HepG2 (cell line): ENCODE data around the gene COMMD9. TPM values are rescaled to one million over a fixed set of nuclear protein-coding genes. Genes with fewer than 3 reads are reported as not detected.

ENCODE experiments used
- ATAC-seq: fragments of 200-7000 bp; cut with Tn5 transposase; 3 replicates; pipeline ENCODE4 v1.9.1; 2020; ENCODE audit warnings: mild to moderate bottlenecking, moderate library complexity
- BruUV-seq: library from RNA; stranded (reverse); fragments of 400-500 nt; replicated peaks from 2 replicates; lab custom pipeline; 2021; lab: Mats Ljungman, UMichigan
- CTCF ChIA-PET: fragments of 300-600 bp; formaldehyde crosslinking; extraction: SDS; loops from one replicate; lab custom pipeline; 2021; ENCODE audit warnings: low total read pairs, inconsistent platforms, low intra/inter-chr PET ratio; lab: Yijun Ruan, JAX
- POLR2A ChIA-PET: fragments of 350-600 bp; sonication (Branson Sonifier 250); formaldehyde crosslinking; loops from one replicate; lab custom pipeline; 2020; ENCODE audit warnings: antibody characterized with exemption, inconsistent platforms; lab: Yijun Ruan, JAX
- DNase-seq: peaks from one replicate; pipeline ENCODE4 v3.0.0-alpha.2; 2015; ENCODE audit warnings: low spot score
- FAIRE-seq: peaks from 3 replicates; lab custom pipeline; 2011; peaks lifted over from hg19 to GRCh38; lab: Jason Lieb, UNC
- H2AFZ ChIP-seq: one replicate; pipeline ENCODE4 v1.6.1; 2011; ENCODE audit warnings: low read length, inconsistent platforms
- H3K27ac ChIP-seq: fragments of 300-600 bp; 3 replicates; pipeline ENCODE4 v1.8.0; 2011; ENCODE audit warnings: mixed run types, mild to moderate bottlenecking, mixed read lengths, low read length, inconsistent platforms; ENCODE audit not compliant: insufficient read depth; ENCODE audit errors: extremely low read length
- H3K27me3 ChIP-seq, 2 experiments: fragments of 200-600 bp in 1 of 2; 2 replicates in 1 of 2; 3 replicates in 1 of 2; pipeline versions ENCODE4 v1.6.0 to v1.8.0; 2011; ENCODE audit warnings: low read length in 2 of 2, mild to moderate bottlenecking in 2 of 2, moderate library complexity in 2 of 2, inconsistent platforms in 1 of 2; ENCODE audit not compliant: insufficient read depth in 2 of 2, control insufficient read depth in 1 of 2
- H3K36me3 ChIP-seq, 2 experiments: fragments of 200-600 bp in 1 of 2; replicated peaks in 1 of 2; 2 replicates in 1 of 2; 3 replicates in 1 of 2; pipeline versions ENCODE4 v1.5.1 to v1.8.0; 2011; ENCODE audit warnings: low read length in 2 of 2, inconsistent platforms in 1 of 2; ENCODE audit not compliant: insufficient read depth in 2 of 2, control insufficient read depth in 1 of 2
- H3K4me1 ChIP-seq: 2 replicates; pipeline ENCODE4 v1.5.1; 2012; ENCODE audit warnings: low read length, inconsistent platforms; ENCODE audit not compliant: insufficient read depth
- H3K4me2 ChIP-seq: 2 replicates; pipeline ENCODE4 v1.6.0; 2011; ENCODE audit warnings: low read depth, low read length, inconsistent platforms
- H3K4me3 ChIP-seq, 3 experiments: fragments of 200-600 bp in 1 of 3; sonication (generic), shearing (Covaris generic) in 1 of 3; replicated peaks in 1 of 3; 2 replicates each; pipeline ENCODE4 v1.5.1; 2011 to 2016; ENCODE audit warnings: low read length in 3 of 3, inconsistent platforms in 2 of 3, low read depth in 2 of 3, mild to moderate bottlenecking in 2 of 3, control low read depth in 1 of 3, mixed read lengths in 1 of 3; ENCODE audit not compliant: insufficient read depth in 1 of 3
- H3K79me2 ChIP-seq: one replicate; pipeline ENCODE4 v1.6.1; 2011; ENCODE audit warnings: low read length, inconsistent platforms; ENCODE audit not compliant: insufficient read depth
- H3K9ac ChIP-seq: 2 replicates; pipeline ENCODE4 v1.6.0; 2011; ENCODE audit warnings: mild to moderate bottlenecking, low read depth, low read length, inconsistent platforms; ENCODE audit not compliant: insufficient read depth
- H3K9me3 ChIP-seq: 2 replicates; pipeline ENCODE4 v1.5.1; 2012; ENCODE audit warnings: mild to moderate bottlenecking, low read length
- H4K20me1 ChIP-seq: 2 replicates; pipeline ENCODE4 v1.6.0; 2011; ENCODE audit warnings: inconsistent platforms, mild to moderate bottlenecking, low read length, moderate library complexity; ENCODE audit not compliant: insufficient read depth
- CC2D1A ChIP-seq: sonication (generic); formaldehyde crosslinking; IDR thresholded peaks from 2 replicates; pipeline ENCODE4 v1.8.1; 2023; ENCODE audit warnings: mild to moderate bottlenecking, missing genetic modification reagents
- ETV5 ChIP-seq: IDR thresholded peaks from 2 replicates; pipeline ENCODE4 v1.6.1; 2018; ENCODE audit warnings: missing biosample characterization, missing genetic modification reagents, inconsistent platforms, borderline replicate concordance
- FLYWCH1 ChIP-seq: sonication (generic); formaldehyde crosslinking; IDR thresholded peaks from 2 replicates; pipeline ENCODE4 v1.8.1; 2023; ENCODE audit warnings: mild to moderate bottlenecking, missing genetic modification reagents
- FOXK2 ChIP-seq: fragments of 450-650 bp; IDR thresholded peaks from 2 replicates; pipeline ENCODE4 v1.6.1; 2016
- FOXO4 ChIP-seq: sonication (generic); formaldehyde crosslinking; conservative IDR thresholded peaks from 2 replicates; pipeline ENCODE4 v1.8.1; 2023; ENCODE audit warnings: missing genetic modification reagents
- KMT2A ChIP-seq: sonication (generic); formaldehyde crosslinking; IDR thresholded peaks from 2 replicates; pipeline ENCODE4 v1.4.0; 2020; ENCODE audit warnings: missing genetic modification reagents
- PCBP1 ChIP-seq: fragments of 200-400 bp; formaldehyde crosslinking; IDR thresholded peaks from 2 replicates; pipeline ENCODE4 v1.6.1; 2017; ENCODE audit warnings: mild to moderate bottlenecking, low read depth, low read length, borderline replicate concordance
- STAG1 ChIP-seq: sonication (generic); formaldehyde crosslinking; IDR thresholded peaks from 2 replicates; pipeline ENCODE4 v1.4.0; 2020; ENCODE audit warnings: missing genetic modification reagents
- YEATS4 ChIP-seq: sonication (generic); formaldehyde crosslinking; IDR thresholded peaks from 2 replicates; pipeline ENCODE4 v1.4.0; 2020; ENCODE audit warnings: missing genetic modification reagents, borderline replicate concordance
- ZBTB37 ChIP-seq: sonication (generic); formaldehyde crosslinking; IDR thresholded peaks from 2 replicates; pipeline ENCODE4 v1.4.0; 2020; ENCODE audit warnings: mild to moderate bottlenecking, missing genetic modification reagents
- ZEB1 ChIP-seq: IDR thresholded peaks from 2 replicates; pipeline ENCODE4 v1.6.1; 2012; ENCODE audit warnings: mild to moderate bottlenecking, low read depth, inconsistent platforms; ENCODE audit not compliant: insufficient replicate concordance
- ZFP36 ChIP-seq: fragments of 150-350 bp; IDR thresholded peaks from 2 replicates; pipeline ENCODE4 v1.6.1; 2018; ENCODE audit warnings: borderline replicate concordance, low read length, low read depth; ENCODE audit not compliant: partially characterized antibody
- ZFP36L2 ChIP-seq: sonication (generic); formaldehyde crosslinking; IDR thresholded peaks from 2 replicates; pipeline ENCODE4 v1.4.0; 2020; ENCODE audit warnings: missing genetic modification reagents
- ZNF331 ChIP-seq: sonication (generic); formaldehyde crosslinking; IDR thresholded peaks from 2 replicates; pipeline ENCODE4 v1.4.0; 2020; ENCODE audit warnings: missing genetic modification reagents
- ZNF34 ChIP-seq: sonication (generic); formaldehyde crosslinking; IDR thresholded peaks from 2 replicates; pipeline ENCODE4 v1.4.0; 2020; ENCODE audit warnings: mild to moderate bottlenecking, missing genetic modification reagents, borderline replicate concordance
- ZNF530 ChIP-seq: sonication (generic); formaldehyde crosslinking; IDR thresholded peaks from 2 replicates; pipeline ENCODE4 v1.5.0; 2020; ENCODE audit warnings: low read depth, mild to moderate bottlenecking, missing genetic modification reagents
- WGBS: methylation state at CpG from one replicate; pipeline ENCODE4 v1.1.6; 2017; ENCODE audit warnings: low lambda C conversion rate; 5-methylcytosine and 5-hydroxymethylcytosine counted together
- in situ Hi-C: cut with HindIII; loops from 2 replicates; pipeline ENCODE4 v1.10.0; 2017; ENCODE audit warnings: low pct_unique_long_range_greater_than_20kb; ENCODE audit not compliant: extremely low pct_ligation_motif_present
- intact Hi-C: fragments of 100-400 bp; cut with micrococcal nuclease; formaldehyde crosslinking; loops from one replicate; pipeline ENCODE4 v1.10.0; 2022; ENCODE audit not compliant: unreplicated experiment
- polyA plus RNA-seq, 8 experiments: library from polyadenylated mRNA; depleted of rRNA in 3 of 8; stranded (reverse) in 7 of 8; unstranded in 1 of 8; fragments of >200 nt; fragmentation: Illumina TruSeq in 4 of 8; extraction: Trizol in 4 of 8; gene quantifications; 2 replicates each; pipeline versions ENCODE4 v1.2.1 to v1.2.3, GENCODE V29; 2011 to 2016; ENCODE audit warnings: low read depth in 4 of 8, missing spikeins in 1 of 8, mixed read lengths in 1 of 8; ENCODE audit not compliant: insufficient read depth in 1 of 8
- total RNA-seq, 5 experiments: library from RNA; depleted of rRNA; stranded (reverse); fragments of >200 nt; fragmentation: Illumina TruSeq; extraction: Trizol; gene quantifications; 2 replicates each; pipeline ENCODE4 v1.2.3, GENCODE V29; 2016; ENCODE audit warnings: low read depth in 1 of 5
- TF ChIP-seq, protein P1 (sequence below): sonication (generic); formaldehyde crosslinking; IDR thresholded peaks from 2 replicates; pipeline ENCODE4 v1.5.1; 2020; ENCODE audit warnings: mild to moderate bottlenecking, missing genetic modification reagents
- TF ChIP-seq, protein P2 (sequence below): IDR thresholded peaks from 2 replicates; pipeline ENCODE4 v1.6.1; 2018; ENCODE audit warnings: missing genetic modification reagents

COMMD9 gene
- total and polyA plus RNA-seq, 2 of the 13 experiments (the other 11 are each of a cell fraction or from before 2014, with no cell fraction given): 47.3 to 76.7 TPM

- H4K20me1 ChIP-seq: no peaks in the 10 kb centered on the region
- no peak overlapping the region for H3K4me3 ChIP-seq
- CTCF ChIA-PET: no interaction called here
- H3K27ac ChIP-seq: no peak overlapping the region
- POLR2A ChIA-PET: no interaction called here
- FAIRE-seq: no peak
- H3K9ac ChIP-seq: no peak overlapping the region
- no peak overlapping the region for H2AFZ ChIP-seq
- H3K79me2 ChIP-seq: no peaks in the 10 kb centered on the region
- in situ Hi-C loops: no loop called here
- H3K4me1 ChIP-seq: no peaks in the 10 kb centered on the region
- H3K4me2 ChIP-seq: no peak overlapping the region
- no peaks in the 10 kb centered on the region for H3K9me3 ChIP-seq
- peaks cover 0 to 4% of the 10 kb centered on the region in 2 experiments; a peak in 1 of 5 replicates for H3K27me3 ChIP-seq
- ATAC-seq: no peak
- BruUV-seq: no TSS peak
- WGBS: 0% methylated on average over 2 of the region's 2 CpGs
- H3K36me3 ChIP-seq: no peaks in the 10 kb centered on the region
- intact Hi-C loops: no loop called here
- DNase-seq: no peak
- no peak for TF ChIP-seq ZNF34 (CRISPR knock-in tag)
- no peak for TF ChIP-seq CC2D1A (CRISPR knock-in tag)
- TF ChIP-seq, protein P1, sequence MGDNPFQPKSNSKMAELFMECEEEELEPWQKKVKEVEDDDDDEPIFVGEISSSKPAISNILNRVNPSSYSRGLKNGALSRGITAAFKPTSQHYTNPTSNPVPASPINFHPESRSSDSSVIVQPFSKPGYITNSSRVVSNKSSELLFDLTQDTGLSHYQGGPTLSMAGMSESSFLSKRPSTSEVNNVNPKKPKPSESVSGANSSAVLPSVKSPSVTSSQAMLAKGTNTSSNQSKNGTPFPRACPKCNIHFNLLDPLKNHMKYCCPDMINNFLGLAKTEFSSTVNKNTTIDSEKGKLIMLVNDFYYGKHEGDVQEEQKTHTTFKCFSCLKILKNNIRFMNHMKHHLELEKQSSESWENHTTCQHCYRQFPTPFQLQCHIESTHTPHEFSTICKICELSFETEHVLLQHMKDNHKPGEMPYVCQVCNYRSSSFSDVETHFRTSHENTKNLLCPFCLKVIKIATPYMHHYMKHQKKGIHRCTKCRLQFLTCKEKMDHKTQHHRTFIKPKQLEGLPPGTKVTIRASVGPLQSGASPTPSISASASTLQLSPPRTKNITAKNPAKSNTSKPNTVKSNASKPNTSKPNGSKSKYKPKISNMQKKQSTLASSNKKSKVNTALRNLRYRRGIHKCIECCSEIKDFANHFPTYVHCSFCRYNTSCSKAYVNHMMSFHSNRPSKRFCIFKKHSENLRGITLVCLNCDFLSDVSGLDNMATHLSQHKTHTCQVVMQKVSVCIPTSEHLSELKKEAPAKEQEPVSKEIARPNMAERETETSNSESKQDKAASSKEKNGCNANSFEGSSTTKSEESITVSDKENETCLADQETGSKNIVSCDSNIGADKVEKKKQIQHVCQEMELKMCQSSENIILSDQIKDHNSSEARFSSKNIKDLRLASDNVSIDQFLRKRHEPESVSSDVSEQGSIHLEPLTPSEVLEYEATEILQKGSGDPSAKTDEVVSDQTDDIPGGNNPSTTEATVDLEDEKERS: no peak
- no peak for TF ChIP-seq FOXO4 (CRISPR knock-in tag)
- TF ChIP-seq ZFP36: no peak
- no peak for TF ChIP-seq FOXK2
- TF ChIP-seq ETV5 (CRISPR knock-in tag): no peak
- no peak for TF ChIP-seq ZNF530
- no peak for TF ChIP-seq FLYWCH1 (CRISPR knock-in tag)
- no peak for TF ChIP-seq PCBP1
- TF ChIP-seq ZEB1: no peak
- no peak for TF ChIP-seq STAG1 (CRISPR knock-in tag)
- TF ChIP-seq ZBTB37 (CRISPR knock-in tag): no peak
- TF ChIP-seq KMT2A (CRISPR knock-in tag): no peak
- TF ChIP-seq, protein P2, sequence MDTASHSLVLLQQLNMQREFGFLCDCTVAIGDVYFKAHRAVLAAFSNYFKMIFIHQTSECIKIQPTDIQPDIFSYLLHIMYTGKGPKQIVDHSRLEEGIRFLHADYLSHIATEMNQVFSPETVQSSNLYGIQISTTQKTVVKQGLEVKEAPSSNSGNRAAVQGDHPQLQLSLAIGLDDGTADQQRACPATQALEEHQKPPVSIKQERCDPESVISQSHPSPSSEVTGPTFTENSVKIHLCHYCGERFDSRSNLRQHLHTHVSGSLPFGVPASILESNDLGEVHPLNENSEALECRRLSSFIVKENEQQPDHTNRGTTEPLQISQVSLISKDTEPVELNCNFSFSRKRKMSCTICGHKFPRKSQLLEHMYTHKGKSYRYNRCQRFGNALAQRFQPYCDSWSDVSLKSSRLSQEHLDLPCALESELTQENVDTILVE (CRISPR knock-in tag): no peak
- TF ChIP-seq YEATS4 (CRISPR knock-in tag): no peak
- TF ChIP-seq ZFP36L2 (CRISPR knock-in tag): no peak
- TF ChIP-seq ZNF331 (CRISPR knock-in tag): no peak
Measured at GRCh38 chr11:36328966-36329673, 39.9 kb upstream of the COMMD9 start.
